H9 (cell line): ENCODE measurements around the gene BUD13. TPM values are rescaled to one million over a fixed set of nuclear protein-coding genes. Genes with fewer than 3 reads are reported as not detected.

Experiments used
- DNase-seq: peaks from one replicate; pipeline ENCODE4 v3.0.0-alpha.2; 2017
- H2AFZ ChIP-seq: one replicate; pipeline ENCODE4 v1.6.1; 2013; ENCODE audit warnings: mild to moderate bottlenecking, low read length, control low read depth, moderate library complexity
- H2AK5ac ChIP-seq: 2 replicates; pipeline ENCODE4 v1.6.1; 2013; ENCODE audit warnings: low read length, control low read depth, mixed read lengths; ENCODE audit not compliant: insufficient read length
- H2BK120ac ChIP-seq: one replicate; pipeline ENCODE4 v1.6.1; 2013; ENCODE audit warnings: low read depth, mild to moderate bottlenecking, low read length, control low read depth, inconsistent platforms; ENCODE audit not compliant: poor library complexity, severe bottlenecking
- H2BK12ac ChIP-seq: 2 replicates; pipeline ENCODE4 v1.6.1; 2013; ENCODE audit warnings: low read length, control low read depth, mixed read lengths, low read depth; ENCODE audit not compliant: insufficient read length
- H2BK15ac ChIP-seq: 2 replicates; pipeline ENCODE4 v1.6.1; 2013; ENCODE audit warnings: low read depth, low read length, control low read depth
- H2BK20ac ChIP-seq: one replicate; pipeline ENCODE4 v1.6.1; 2013; ENCODE audit warnings: low read depth, mild to moderate bottlenecking, low read length, control low read depth, inconsistent platforms; ENCODE audit not compliant: poor library complexity, severe bottlenecking
- H2BK5ac ChIP-seq: 2 replicates; pipeline ENCODE4 v1.6.1; 2013; ENCODE audit warnings: low read length, control low read depth, mixed read lengths; ENCODE audit not compliant: insufficient read length
- H3K14ac ChIP-seq: 2 replicates; pipeline ENCODE4 v1.6.1; 2013; ENCODE audit warnings: low read length, control low read depth; ENCODE audit not compliant: insufficient read depth
- H3K18ac ChIP-seq: 2 replicates; pipeline ENCODE4 v1.6.1; 2013; ENCODE audit warnings: low read depth, mild to moderate bottlenecking, mixed read lengths, low read length, control low read depth; ENCODE audit not compliant: insufficient read length
- H3K23ac ChIP-seq: 2 replicates; pipeline ENCODE4 v1.6.1; 2013; ENCODE audit warnings: low read length, control low read depth, mixed read lengths, low read depth; ENCODE audit not compliant: insufficient read length
- H3K23me2 ChIP-seq: 2 replicates; pipeline ENCODE4 v1.6.1; 2013; ENCODE audit warnings: low read depth, mild to moderate bottlenecking, mixed read lengths, low read length, control low read depth; ENCODE audit not compliant: insufficient read length, poor library complexity, severe bottlenecking
- H3K27ac ChIP-seq: 2 replicates; pipeline ENCODE4 v1.5.1; 2013; ENCODE audit warnings: low read length, control low read depth, mixed read lengths, low read depth; ENCODE audit not compliant: insufficient read length
- H3K27me3 ChIP-seq: 2 replicates; pipeline ENCODE4 v1.6.1; 2013; ENCODE audit warnings: low read length, control low read depth, inconsistent platforms; ENCODE audit not compliant: insufficient read depth
- H3K4ac ChIP-seq: 2 replicates; pipeline ENCODE4 v1.6.1; 2013; ENCODE audit warnings: low read depth, mild to moderate bottlenecking, control low read depth, inconsistent platforms, low read length, moderate library complexity
- H3K4me1 ChIP-seq: 2 replicates; pipeline ENCODE4 v1.6.1; 2013; ENCODE audit warnings: low read length, control low read depth, inconsistent platforms; ENCODE audit not compliant: insufficient read depth
- H3K4me2 ChIP-seq: 2 replicates; pipeline ENCODE4 v1.6.1; 2013; ENCODE audit warnings: low read length, control low read depth, mixed read lengths; ENCODE audit not compliant: insufficient read length, insufficient read depth
- H3K56ac ChIP-seq: 2 replicates; pipeline ENCODE4 v1.6.1; 2013; ENCODE audit warnings: low read depth, mild to moderate bottlenecking, mixed read lengths, low read length, control low read depth; ENCODE audit not compliant: insufficient read length
- H3K79me1 ChIP-seq: 2 replicates; pipeline ENCODE4 v1.6.1; 2013; ENCODE audit warnings: low read depth, mild to moderate bottlenecking, moderate library complexity, low read length, control low read depth, inconsistent platforms; ENCODE audit not compliant: insufficient read depth, poor library complexity, severe bottlenecking
- H3K79me2 ChIP-seq: 2 replicates; pipeline ENCODE4 v1.6.1; 2013; ENCODE audit warnings: low read length, control low read depth, inconsistent platforms; ENCODE audit not compliant: insufficient read depth
- H3K9ac ChIP-seq: 2 replicates; pipeline ENCODE4 v1.6.1; 2013; ENCODE audit warnings: low read length, control low read depth, mixed read lengths; ENCODE audit not compliant: insufficient read length; ENCODE audit errors: extremely low read depth
- H3K9me3 ChIP-seq: one replicate; pipeline ENCODE4 v1.6.1; 2013; ENCODE audit warnings: low read depth, low read length, inconsistent platforms; ENCODE audit not compliant: control insufficient read depth
- H3T11ph ChIP-seq: one replicate; pipeline ENCODE4 v1.6.1; 2013; ENCODE audit warnings: mild to moderate bottlenecking, low read length, control low read depth, inconsistent platforms
- H4K20me1 ChIP-seq: one replicate; pipeline ENCODE4 v1.6.1; 2013; ENCODE audit not compliant: control insufficient read depth, insufficient read length, insufficient read depth
- H4K5ac ChIP-seq: 2 replicates; pipeline ENCODE4 v1.6.1; 2013; ENCODE audit warnings: low read depth, mild to moderate bottlenecking, mixed read lengths, low read length, control low read depth; ENCODE audit not compliant: insufficient read length
- H4K8ac ChIP-seq: replicated peaks from 2 replicates; pipeline ENCODE4 v1.6.1; 2013; ENCODE audit warnings: low read length, control low read depth, mixed read lengths, low read depth; ENCODE audit not compliant: insufficient read length
- H4K91ac ChIP-seq: 2 replicates; pipeline ENCODE4 v1.6.1; 2013; ENCODE audit warnings: low read depth, mild to moderate bottlenecking, moderate library complexity, mixed read lengths, low read length, control low read depth; ENCODE audit not compliant: insufficient read length
- H3K27ac Mint-ChIP-seq, 3 experiments: 2 replicates in 2 of 3; 3 replicates in 1 of 3; pipeline ENCODE4 v1.8.0; 2020 to 2021; ENCODE audit warnings: mixed read lengths in 3 of 3, mild to moderate bottlenecking in 1 of 3, moderate library complexity in 1 of 3
- H3K27me3 Mint-ChIP-seq: 2 replicates; pipeline ENCODE4 v1.8.0; 2021; ENCODE audit warnings: low read depth, mild to moderate bottlenecking, moderate library complexity, mixed read lengths
- H3K36me3 Mint-ChIP-seq, 3 experiments: 2 replicates in 2 of 3; 3 replicates in 1 of 3; pipeline ENCODE4 v1.8.0; 2020 to 2021; ENCODE audit warnings: low read depth in 3 of 3, mixed read lengths in 3 of 3; ENCODE audit not compliant: insufficient read depth in 1 of 3
- H3K4me1 Mint-ChIP-seq, 2 experiments: 2 replicates each; pipeline ENCODE4 v1.8.0; 2020; ENCODE audit warnings: mixed read lengths in 2 of 2
- H3K4me3 Mint-ChIP-seq, 2 experiments: 2 replicates in 1 of 2; 3 replicates in 1 of 2; pipeline ENCODE4 v1.8.0; 2020 to 2021; ENCODE audit warnings: mild to moderate bottlenecking in 2 of 2, mixed read lengths in 2 of 2, moderate library complexity in 1 of 2
- H3K9me3 Mint-ChIP-seq, 2 experiments: 2 replicates in 1 of 2; 3 replicates in 1 of 2; pipeline ENCODE4 v1.8.0; 2020; ENCODE audit warnings: mild to moderate bottlenecking in 2 of 2, mixed read lengths in 2 of 2, moderate library complexity in 1 of 2
- CTCF ChIP-seq: fragments of 200-600 bp; sonication (generic); conservative IDR thresholded peaks from 3 replicates; pipeline ENCODE4 v1.8.0; 2021; ENCODE audit warnings: antibody characterized with exemption, mild to moderate bottlenecking
- WGBS: extraction: QIAGEN DNeasy Blood & Tissue Kit; methylation state at CpG from one replicate; pipeline ENCODE4 v1.1.7; 2013; ENCODE audit warnings: missing lambda C conversion rate, low lambda C conversion rate, mixed read lengths; ENCODE audit not compliant: insufficient read length; ENCODE audit errors: extremely low coverage; 5-methylcytosine and 5-hydroxymethylcytosine counted together
- total RNA-seq: library from RNA; stranded (reverse); gene quantifications from 2 replicates; pipeline ENCODE4 v1.2.1, GENCODE V29; 2021

The BUD13 gene
- total RNA-seq, 1 experiment from 2014 or later: 30.0 TPM

- no peak for TF ChIP-seq CTCF
- Mint-ChIP-seq H3K4me1 (peaks cover 7% of the 10 kb centered on the region in 2 experiments; a peak in 3 of 4 replicates), H3K4me3 (no peak overlapping the region), H3K9me3 (no peaks in the 10 kb centered on the region), H3K27ac (no peak overlapping the region), H3K27me3 (no peaks in the 10 kb centered on the region), H3K36me3 (peaks cover 35 to 76% (median 58%) of the 10 kb centered on the region in 3 experiments; a peak in 6 of 7 replicates)
- no peak overlapping the region for H2BK15ac ChIP-seq
- H2BK12ac ChIP-seq: no peak overlapping the region
- no peak overlapping the region for H3K23ac ChIP-seq
- no peak overlapping the region for H4K91ac ChIP-seq
- no peaks in the 10 kb centered on the region for H3K9me3 ChIP-seq
- H2BK120ac ChIP-seq: no peak overlapping the region
- H3K79me2 ChIP-seq: no peaks in the 10 kb centered on the region
- no CpG with 5 or more reads among the region's 4 CpGs for WGBS
- no peaks in the 10 kb centered on the region for H3K23me2 ChIP-seq
- H2BK20ac ChIP-seq: no peak overlapping the region
- H4K8ac ChIP-seq: no peak overlapping the region
- no peak overlapping the region for H2AK5ac ChIP-seq
- no peak overlapping the region for H3K56ac ChIP-seq
- H3K4ac ChIP-seq: no peak overlapping the region
- no peak overlapping the region for H3K27ac ChIP-seq
- H3K4me2 ChIP-seq: no peak overlapping the region
- no peak overlapping the region for H3K18ac ChIP-seq
- no peaks in the 10 kb centered on the region for H3K79me1 ChIP-seq
- no peak overlapping the region for H3K9ac ChIP-seq
- H2BK5ac ChIP-seq: no peak overlapping the region
- H3T11ph ChIP-seq: no peak overlapping the region
- H3K27me3 ChIP-seq: no peaks in the 10 kb centered on the region
- no peak for DNase-seq
- H2AFZ ChIP-seq: no peak overlapping the region
- no peaks in the 10 kb centered on the region for H3K4me1 ChIP-seq
- H3K14ac ChIP-seq: no peak overlapping the region
- H4K5ac ChIP-seq: no peak overlapping the region
- no peaks in the 10 kb centered on the region for H4K20me1 ChIP-seq
Observed at GRCh38 chr11:116778556-116778955, 5.8 kb upstream of the BUD13 start.
